HEK293 (cell line): ENCODE measurements around the gene TBC1D5.

ENCODE experiments used
- CTCF ChIA-PET: fragments of 350-600 bp; formaldehyde crosslinking; extraction: SDS; loops from one replicate; lab custom pipeline; 2021; ENCODE audit warnings: antibody characterized with exemption; lab: Yijun Ruan, JAX
- POLR2A ChIA-PET: fragments of 300-600 bp; formaldehyde crosslinking; extraction: SDS; loops from one replicate; lab custom pipeline; 2020; ENCODE audit warnings: antibody characterized with exemption, inconsistent platforms; lab: Yijun Ruan, JAX
- H3K27ac ChIP-seq: fragments of 200-500 bp; sonication (Bioruptor generic); 2 replicates; pipeline ENCODE4 v1.5.1; 2014; ENCODE audit warnings: low read depth, low read length, control low read depth, inconsistent platforms; ENCODE audit errors: extremely low read depth
- H3K36me3 ChIP-seq, 2 experiments: fragments of 200-500 bp in 1 of 2; sonication (Bioruptor generic) in 1 of 2; 1 replicate in 1 of 2; 2 replicates in 1 of 2; pipeline ENCODE4 v1.5.1; 2014 to 2017; ENCODE audit warnings: inconsistent platforms in 2 of 2, low read length in 2 of 2; ENCODE audit not compliant: control insufficient read depth in 2 of 2, insufficient read depth in 1 of 2
- H3K4me1 ChIP-seq: fragments of 200-500 bp; sonication (Bioruptor generic); 2 replicates; pipeline ENCODE4 v1.5.1; 2014; ENCODE audit warnings: mild to moderate bottlenecking, low read length, inconsistent platforms; ENCODE audit not compliant: control insufficient read depth, insufficient read depth
- H3K4me3 ChIP-seq: 2 replicates; pipeline ENCODE4 v1.5.1; 2011; ENCODE audit warnings: low read depth, mild to moderate bottlenecking, control low read depth, low read length, moderate library complexity
- H3K9me3 ChIP-seq: fragments of 200-500 bp; sonication (Bioruptor generic); 2 replicates; pipeline ENCODE4 v1.5.1; 2014; ENCODE audit warnings: low read depth, low read length, inconsistent platforms; ENCODE audit not compliant: control insufficient read depth, insufficient read depth
- FEZF1 ChIP-seq: fragments of 450-650 bp; formaldehyde crosslinking; IDR thresholded peaks from 2 replicates; pipeline ENCODE4 v1.5.1; 2016; ENCODE audit warnings: missing biosample characterization, missing genetic modification characterization
- GLI4 ChIP-seq: fragments of 450-650 bp; formaldehyde crosslinking; IDR thresholded peaks from 2 replicates; pipeline ENCODE4 v1.5.1; 2016; ENCODE audit warnings: missing biosample characterization, missing genetic modification characterization
- KLF1 ChIP-seq: fragments of 450-650 bp; formaldehyde crosslinking; IDR thresholded peaks from 2 replicates; pipeline ENCODE4 v1.5.1; 2016; ENCODE audit warnings: missing biosample characterization, missing genetic modification characterization
- KLF9 ChIP-seq: fragments of 450-650 bp; formaldehyde crosslinking; IDR thresholded peaks from 2 replicates; pipeline ENCODE4 v1.5.1; 2016; ENCODE audit warnings: missing biosample characterization, missing genetic modification characterization, low read depth
- PRDM10 ChIP-seq: fragments of 450-650 bp; formaldehyde crosslinking; IDR thresholded peaks from 2 replicates; pipeline ENCODE4 v1.5.1; 2016; ENCODE audit warnings: missing biosample characterization, missing genetic modification characterization
- SCRT1 ChIP-seq: fragments of 450-650 bp; formaldehyde crosslinking; IDR thresholded peaks from 2 replicates; pipeline ENCODE4 v1.5.1; 2016; ENCODE audit warnings: missing biosample characterization, missing genetic modification characterization, borderline replicate concordance
- TRIM28 ChIP-seq: IDR thresholded peaks from 2 replicates; pipeline ENCODE4 v1.6.1; 2011; ENCODE audit warnings: low read length, control low read depth, borderline replicate concordance
- ZBTB10 ChIP-seq: fragments of 450-650 bp; formaldehyde crosslinking; IDR thresholded peaks from 2 replicates; pipeline ENCODE4 v1.5.1; 2016; ENCODE audit warnings: missing biosample characterization, missing genetic modification characterization
- ZFP41 ChIP-seq: fragments of 450-650 bp; formaldehyde crosslinking; IDR thresholded peaks from 2 replicates; pipeline ENCODE4 v1.5.1; 2016; ENCODE audit warnings: missing biosample characterization, missing genetic modification characterization, borderline replicate concordance
- ZIC2 ChIP-seq: fragments of 450-650 bp; formaldehyde crosslinking; IDR thresholded peaks from 2 replicates; pipeline ENCODE4 v1.5.1; 2016; ENCODE audit warnings: missing biosample characterization, missing genetic modification characterization
- ZNF2 ChIP-seq: fragments of 450-650 bp; formaldehyde crosslinking; IDR thresholded peaks from 2 replicates; pipeline ENCODE4 v1.5.1; 2016; ENCODE audit warnings: missing biosample characterization, missing genetic modification characterization
- ZNF26 ChIP-seq: fragments of 450-650 bp; formaldehyde crosslinking; IDR thresholded peaks from 2 replicates; pipeline ENCODE4 v1.5.1; 2016; ENCODE audit warnings: missing biosample characterization, missing genetic modification characterization
- ZNF48 ChIP-seq: fragments of 450-650 bp; formaldehyde crosslinking; IDR thresholded peaks from 2 replicates; pipeline ENCODE4 v1.5.1; 2016; ENCODE audit warnings: missing biosample characterization, missing genetic modification characterization
- ZNF501 ChIP-seq: fragments of 450-650 bp; formaldehyde crosslinking; IDR thresholded peaks from 2 replicates; pipeline ENCODE4 v1.5.1; 2016; ENCODE audit warnings: missing biosample characterization, missing genetic modification characterization
- ZNF561 ChIP-seq: fragments of 450-650 bp; IDR thresholded peaks from 2 replicates; pipeline ENCODE4 v1.5.1; 2018; ENCODE audit warnings: missing biosample characterization, missing genetic modification characterization, borderline replicate concordance
- ZNF658 ChIP-seq: fragments of 450-650 bp; formaldehyde crosslinking; IDR thresholded peaks from 2 replicates; pipeline ENCODE4; 2016; ENCODE audit warnings: missing biosample characterization, missing genetic modification characterization
- ZNF792 ChIP-seq: fragments of 450-650 bp; formaldehyde crosslinking; IDR thresholded peaks from 2 replicates; pipeline ENCODE4 v1.5.1; 2016; ENCODE audit warnings: missing biosample characterization, missing genetic modification characterization
- ZSCAN30 ChIP-seq: fragments of 450-650 bp; IDR thresholded peaks from 2 replicates; pipeline ENCODE4 v1.5.1; 2018; ENCODE audit warnings: missing biosample characterization, mild to moderate bottlenecking, missing genetic modification characterization, moderate library complexity
- TF ChIP-seq, protein P1 (sequence below): fragments of 450-650 bp; formaldehyde crosslinking; IDR thresholded peaks from 2 replicates; pipeline ENCODE4 v1.5.1; 2016; ENCODE audit warnings: missing biosample characterization, missing genetic modification characterization

Gene TBC1D5

GRCh38 chr3:17301271-17301670 is 441.2 kb downstream of the TBC1D5 start:
- ChIA-PET POLR2A (no interaction called here), CTCF (interaction anchor here (0.6 to 1.3 kb wide), 4 partner anchors 39 to 125 kb away, joined by 3 to 5 read pairs (median 3); no protein-coding TSS in a partner anchor)
- no peak overlapping the region for H3K4me3 ChIP-seq
- no peaks in the 10 kb centered on the region for H3K9me3 ChIP-seq
- peak; percentile 64 for TF ChIP-seq PRDM10
- TF ChIP-seq ZSCAN30 (tag by site-specific recombination) = no peak
- no peak overlapping the region for H3K27ac ChIP-seq
- no peaks in the 10 kb centered on the region for H3K36me3 ChIP-seq
- H3K4me1 ChIP-seq = peaks cover 4% of the 10 kb centered on the region; the same call in 1 of the 2 replicates

DNA sequence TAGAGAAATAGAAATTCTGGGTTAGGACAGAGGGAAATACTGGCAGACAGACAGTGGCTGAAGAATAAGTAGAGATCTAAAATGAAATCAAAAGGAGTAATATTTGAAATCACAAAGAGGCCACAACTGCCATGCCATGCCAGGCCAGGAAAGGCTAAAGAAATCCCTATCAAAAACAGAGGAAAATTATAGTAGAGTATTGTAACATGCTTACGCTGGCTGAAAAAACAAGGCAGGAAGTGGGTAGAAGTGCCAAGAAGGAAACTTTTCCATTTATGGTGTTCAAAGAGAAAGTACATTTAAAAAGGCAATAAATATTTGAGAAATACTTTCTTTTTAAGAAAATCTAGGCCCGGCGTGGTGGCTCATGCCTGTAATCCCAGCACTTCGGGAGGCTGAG is 442.0 kb downstream of the TBC1D5 start:
- Histone ChIP-seq H3K4me1 (peaks cover 4% of the 10 kb centered on the region; the same call in 1 of the 2 replicates), H3K4me3 (no peak overlapping the region), H3K9me3 (no peaks in the 10 kb centered on the region), H3K36me3 (no peaks in the 10 kb centered on the region), H3K27ac (no peak overlapping the region)
- no peak for TF ChIP-seq KLF9
- TF ChIP-seq TRIM28 = no peak
- TF ChIP-seq ZNF658 (tag by site-specific recombination) = no peak
- no peak for TF ChIP-seq ZNF561 (tag by site-specific recombination)
- TF ChIP-seq ZNF792 (tag by site-specific recombination) = no peak
- no peak for TF ChIP-seq FEZF1
- no peak for TF ChIP-seq ZNF26
- no peak for TF ChIP-seq GLI4
- TF ChIP-seq ZNF501 (tag by site-specific recombination) = no peak
- no peak for TF ChIP-seq ZIC2 (tag by site-specific recombination)
- no peak for TF ChIP-seq KLF1
- no peak for TF ChIP-seq ZNF48 (tag by site-specific recombination)
- TF ChIP-seq ZNF2 (tag by site-specific recombination) = no peak
- CTCF ChIA-PET = interaction anchor here (0.6 kb wide), 1 partner anchor 38 kb away, joined by 3 read pairs; no protein-coding TSS in a partner anchor
- POLR2A ChIA-PET = no interaction called here

DNA sequence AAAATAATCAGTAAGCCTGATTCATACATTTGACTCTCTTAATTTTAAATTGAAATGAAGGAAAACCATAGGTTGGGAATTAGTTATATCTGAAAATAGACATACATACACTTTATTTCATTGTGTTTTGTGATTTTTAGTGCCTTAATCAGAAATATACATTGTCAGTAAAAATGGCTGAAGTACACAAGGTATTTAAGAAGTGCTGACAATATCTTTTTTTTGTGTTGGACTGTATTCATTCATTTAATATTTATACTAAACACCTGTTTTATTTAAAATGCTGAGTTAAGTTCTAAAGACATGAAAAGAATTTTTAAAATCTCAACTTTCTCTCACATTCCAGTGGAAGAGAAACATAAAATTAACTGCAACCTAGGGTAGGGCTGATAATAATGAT is 444.4 kb downstream of the TBC1D5 start:
- H3K36me3 ChIP-seq = no peaks in the 10 kb centered on the region
- CTCF ChIA-PET = no interaction called here
- H3K27ac ChIP-seq = no peak overlapping the region
- H3K4me1 ChIP-seq = peaks cover 4% of the 10 kb centered on the region; the same call in 1 of the 2 replicates
- POLR2A ChIA-PET = no interaction called here
- H3K4me3 ChIP-seq = no peak overlapping the region
- TF ChIP-seq, protein P1, sequence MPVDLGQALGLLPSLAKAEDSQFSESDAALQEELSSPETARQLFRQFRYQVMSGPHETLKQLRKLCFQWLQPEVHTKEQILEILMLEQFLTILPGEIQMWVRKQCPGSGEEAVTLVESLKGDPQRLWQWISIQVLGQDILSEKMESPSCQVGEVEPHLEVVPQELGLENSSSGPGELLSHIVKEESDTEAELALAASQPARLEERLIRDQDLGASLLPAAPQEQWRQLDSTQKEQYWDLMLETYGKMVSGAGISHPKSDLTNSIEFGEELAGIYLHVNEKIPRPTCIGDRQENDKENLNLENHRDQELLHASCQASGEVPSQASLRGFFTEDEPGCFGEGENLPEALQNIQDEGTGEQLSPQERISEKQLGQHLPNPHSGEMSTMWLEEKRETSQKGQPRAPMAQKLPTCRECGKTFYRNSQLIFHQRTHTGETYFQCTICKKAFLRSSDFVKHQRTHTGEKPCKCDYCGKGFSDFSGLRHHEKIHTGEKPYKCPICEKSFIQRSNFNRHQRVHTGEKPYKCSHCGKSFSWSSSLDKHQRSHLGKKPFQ (tag by site-specific recombination) = no peak
- TF ChIP-seq SCRT1 (tag by site-specific recombination) (no peak), ZBTB10 (tag by site-specific recombination) (no peak), ZFP41 (tag by site-specific recombination) (no peak)
- no peaks in the 10 kb centered on the region for H3K9me3 ChIP-seq
